H1 (cell line): ENCODE data around the gene RAD23A. TPM values are rescaled to one million over a fixed set of nuclear protein-coding genes. Genes with fewer than 3 reads are reported as not detected.

ENCODE experiments used
- CTCF ChIA-PET: fragments of 300-600 bp; sonication (Branson Sonifier 250); formaldehyde crosslinking; loops from one replicate; lab custom pipeline; 2021; ENCODE audit not compliant: partially characterized antibody; lab: Charles Lee
- POLR2A ChIA-PET: fragments of 300-600 bp; sonication (Branson Sonifier 250); formaldehyde crosslinking; loops from one replicate; lab custom pipeline; 2021; ENCODE audit warnings: inconsistent platforms; ENCODE audit not compliant: partially characterized antibody; lab: Charles Lee
- DNase-seq, 2 experiments: peaks; one replicate each; pipeline versions ENCODE4 v3.0.0 to v3.0.0-alpha.2; 2010 to 2022; ENCODE audit warnings: low spot score in 2 of 2, low read depth in 1 of 2, mixed read lengths in 1 of 2
- FAIRE-seq: peaks from 2 replicates; lab custom pipeline; 2011; peaks lifted over from hg19 to GRCh38; lab: Jason Lieb, UNC
- H2AFZ ChIP-seq: 2 replicates; pipeline ENCODE4 v1.8.1; 2012; ENCODE audit warnings: low read length, inconsistent platforms
- H2AK5ac ChIP-seq: 2 replicates; pipeline ENCODE4 v1.6.1; 2013; ENCODE audit warnings: low read depth, low read length
- H2BK120ac ChIP-seq: replicated peaks from 2 replicates; pipeline ENCODE3; 2013; ENCODE audit warnings: low read depth, low read length, inconsistent platforms
- H2BK12ac ChIP-seq: 2 replicates; pipeline ENCODE4 v1.6.1; 2013; ENCODE audit warnings: low read depth, low read length
- H2BK15ac ChIP-seq: 2 replicates; pipeline ENCODE4 v1.6.1; 2013; ENCODE audit warnings: low read length
- H2BK20ac ChIP-seq: 2 replicates; pipeline ENCODE4 v1.6.1; 2013; ENCODE audit warnings: low read length
- H2BK5ac ChIP-seq: 2 replicates; pipeline ENCODE4 v1.6.1; 2013; ENCODE audit warnings: low read depth, low read length
- H3K14ac ChIP-seq: 2 replicates; pipeline ENCODE4 v1.6.1; 2013; ENCODE audit warnings: inconsistent platforms; ENCODE audit not compliant: insufficient read length
- H3K18ac ChIP-seq: 2 replicates; pipeline ENCODE4 v1.6.1; 2013; ENCODE audit warnings: low read length; ENCODE audit errors: extremely low read depth
- H3K23ac ChIP-seq: 2 replicates; pipeline ENCODE4 v1.6.1; 2013; ENCODE audit warnings: inconsistent platforms; ENCODE audit not compliant: insufficient read length
- H3K23me2 ChIP-seq: 2 replicates; pipeline ENCODE4 v1.6.1; 2013; ENCODE audit warnings: low read depth, low read length
- H3K27ac ChIP-seq: 2 replicates; pipeline ENCODE4 v1.6.1; 2011; ENCODE audit warnings: low read depth, low read length, inconsistent platforms
- H3K27me3 ChIP-seq, 4 experiments: replicated peaks in 1 of 4; 1 replicate in 1 of 4; 2 replicates in 3 of 4; pipeline versions ENCODE4 v1.6.1 to v1.8.1; 2011 to 2013; ENCODE audit warnings: low read length in 3 of 4, mild to moderate bottlenecking in 3 of 4, inconsistent platforms in 2 of 4, mixed read lengths in 2 of 4, moderate library complexity in 1 of 4; ENCODE audit not compliant: control insufficient read depth in 3 of 4, insufficient read depth in 3 of 4; ENCODE audit errors: extremely low read depth in 1 of 4
- H3K36me3 ChIP-seq, 4 experiments: 2 replicates each; pipeline versions ENCODE4 v1.6.1 to v1.8.1; 2011 to 2013; ENCODE audit warnings: mild to moderate bottlenecking in 4 of 4, low read length in 3 of 4, moderate library complexity in 2 of 4, control low read depth in 1 of 4, inconsistent platforms in 1 of 4; ENCODE audit not compliant: insufficient read depth in 4 of 4, control insufficient read depth in 2 of 4
- H3K4ac ChIP-seq: replicated peaks from 2 replicates; pipeline ENCODE3; 2013; ENCODE audit warnings: low read length, low read depth, mixed read lengths, inconsistent platforms; ENCODE audit not compliant: insufficient read length
- H3K4me1 ChIP-seq, 4 experiments: replicated peaks in 1 of 4; 1 replicate in 1 of 4; 2 replicates in 3 of 4; pipeline versions ENCODE4 v1.6.1 to v1.8.1; 2011 to 2013; ENCODE audit warnings: low read length in 3 of 4, inconsistent platforms in 2 of 4, mixed read lengths in 1 of 4; ENCODE audit not compliant: insufficient read depth in 4 of 4, control insufficient read depth in 3 of 4
- H3K4me2 ChIP-seq, 2 experiments: 2 replicates each; pipeline versions ENCODE4 v1.6.1 to v1.8.1; 2011 to 2013; ENCODE audit warnings: low read depth in 2 of 2, low read length in 2 of 2, control low read depth in 1 of 2, inconsistent platforms in 1 of 2, mild to moderate bottlenecking in 1 of 2; ENCODE audit not compliant: insufficient read depth in 1 of 2
- H3K4me3 ChIP-seq, 4 experiments: fragments of 200-600, 300-600 bp in 1 of 4; sonication (generic), shearing (Covaris generic), sonication (Bioruptor Twin) in 1 of 4; 2 replicates each; pipeline versions ENCODE4 v1.5.1 to v1.8.1; 2011 to 2016; ENCODE audit warnings: low read length in 4 of 4, low read depth in 3 of 4, control low read depth in 2 of 4, inconsistent platforms in 2 of 4, mild to moderate bottlenecking in 2 of 4, mixed read lengths in 1 of 4, moderate library complexity in 1 of 4; ENCODE audit not compliant: insufficient read depth in 2 of 4; ENCODE audit errors: extremely low read depth in 1 of 4
- H3K56ac ChIP-seq: replicated peaks from 2 replicates; pipeline ENCODE3; 2013; ENCODE audit warnings: low read depth, mild to moderate bottlenecking, mixed read lengths, low read length, inconsistent platforms; ENCODE audit not compliant: insufficient read length
- H3K79me1 ChIP-seq: 2 replicates; pipeline ENCODE4 v1.6.1; 2013; ENCODE audit warnings: low read depth, low read length, control low read depth
- H3K79me2 ChIP-seq, 2 experiments: 2 replicates each; pipeline versions ENCODE4 v1.6.1 to v1.8.1; 2012 to 2013; ENCODE audit warnings: low read length in 2 of 2, mild to moderate bottlenecking in 2 of 2, inconsistent platforms in 1 of 2; ENCODE audit not compliant: insufficient read depth in 2 of 2, control insufficient read depth in 1 of 2
- H3K9ac ChIP-seq, 4 experiments: replicated peaks in 1 of 4; 1 replicate in 1 of 4; 2 replicates in 3 of 4; pipeline versions ENCODE4 v1.6.1 to v1.8.1; 2011 to 2013; ENCODE audit warnings: low read depth in 3 of 4, low read length in 3 of 4, control low read depth in 2 of 4, mild to moderate bottlenecking in 2 of 4, moderate library complexity in 2 of 4, inconsistent platforms in 1 of 4; ENCODE audit errors: extremely low read depth in 1 of 4
- H3K9me3 ChIP-seq, 2 experiments: 2 replicates each; pipeline versions ENCODE4 v1.6.1 to v1.8.1; 2012 to 2013; ENCODE audit warnings: mild to moderate bottlenecking in 2 of 2, moderate library complexity in 2 of 2, control low read depth in 1 of 2, inconsistent platforms in 1 of 2, low read depth in 1 of 2, low read length in 1 of 2, mixed read lengths in 1 of 2; ENCODE audit not compliant: insufficient read depth in 2 of 2
- H4K20me1 ChIP-seq, 2 experiments: replicated peaks in 1 of 2; 2 replicates each; pipeline versions ENCODE3 to v1.8.1; 2011 to 2013; ENCODE audit warnings: inconsistent platforms in 2 of 2, low read length in 2 of 2, mild to moderate bottlenecking in 1 of 2; ENCODE audit not compliant: insufficient read depth in 2 of 2, control insufficient read depth in 1 of 2
- H4K5ac ChIP-seq: 2 replicates; pipeline ENCODE4 v1.6.1; 2013; ENCODE audit warnings: low read length, low read depth, mixed read lengths, inconsistent platforms; ENCODE audit not compliant: insufficient read length
- H4K8ac ChIP-seq: 2 replicates; pipeline ENCODE4 v1.8.0; 2013; ENCODE audit warnings: mild to moderate bottlenecking, moderate library complexity, low read length, inconsistent platforms; ENCODE audit not compliant: insufficient read depth; ENCODE audit errors: extremely low read depth
- H4K91ac ChIP-seq: replicated peaks from 2 replicates; pipeline ENCODE3; 2013; ENCODE audit warnings: low read length, mixed read lengths, inconsistent platforms; ENCODE audit not compliant: insufficient read length
- HDAC2 ChIP-seq, 2 experiments: fragments of 300-600 bp in 1 of 2; sonication (generic) in 1 of 2; IDR thresholded peaks; 2 replicates each; pipeline ENCODE4 v1.6.1; 2011 to 2012; ENCODE audit warnings: low read depth in 2 of 2, low read length in 2 of 2, mild to moderate bottlenecking in 2 of 2, moderate library complexity in 2 of 2, borderline replicate concordance in 1 of 2, inconsistent platforms in 1 of 2
- SIX5 ChIP-seq: IDR thresholded peaks from 2 replicates; pipeline ENCODE4 v1.6.1; 2011; ENCODE audit warnings: mild to moderate bottlenecking, low read depth, low read length
- WGBS, 2 experiments: shearing (Covaris generic) in 1 of 2; methylation state at CpG; one replicate each; pipeline versions ENCODE4 v1.1.6 to v1.1.7; 2013 to 2015; ENCODE audit warnings: low lambda C conversion rate in 2 of 2, mixed read lengths in 2 of 2, inconsistent platforms in 1 of 2, low coverage in 1 of 2, missing lambda C conversion rate in 1 of 2; ENCODE audit not compliant: insufficient replicate concordance in 2 of 2, insufficient coverage in 1 of 2, insufficient read length in 1 of 2; ENCODE audit errors: extremely low coverage in 1 of 2, missing lambda C conversion rate in 1 of 2; 5-methylcytosine and 5-hydroxymethylcytosine counted together
- polyA plus RNA-seq, 7 experiments: library from polyadenylated mRNA; depleted of rRNA in 3 of 7; stranded (reverse) in 5 of 7; unstranded in 2 of 7; fragments of >200 nt in 5 of 7; fragments of 200-250 nt in 2 of 7; gene quantifications; 1 replicate in 5 of 7; 2 replicates in 1 of 7; 4 replicates in 1 of 7; pipeline versions ENCODE4 v1.2.1 to v1.2.3, GENCODE V29; 2011 to 2013; ENCODE audit warnings: missing spikeins in 2 of 7, mixed read lengths in 2 of 7
- total RNA-seq: library from RNA; stranded (reverse); fragmentation: NEBNext Ultra II Directional; extraction: Animal tissue kit (Norgen Biotek cat#: 25700); gene quantifications from 2 replicates; pipeline ENCODE4 v1.2.1, GENCODE V29; 2021

Gene RAD23A
- total and polyA plus RNA-seq, 2 of the 8 experiments (the other 6 are each of a cell fraction or from before 2014, with no cell fraction given), result 40.0 to 76.1 TPM

DNA sequence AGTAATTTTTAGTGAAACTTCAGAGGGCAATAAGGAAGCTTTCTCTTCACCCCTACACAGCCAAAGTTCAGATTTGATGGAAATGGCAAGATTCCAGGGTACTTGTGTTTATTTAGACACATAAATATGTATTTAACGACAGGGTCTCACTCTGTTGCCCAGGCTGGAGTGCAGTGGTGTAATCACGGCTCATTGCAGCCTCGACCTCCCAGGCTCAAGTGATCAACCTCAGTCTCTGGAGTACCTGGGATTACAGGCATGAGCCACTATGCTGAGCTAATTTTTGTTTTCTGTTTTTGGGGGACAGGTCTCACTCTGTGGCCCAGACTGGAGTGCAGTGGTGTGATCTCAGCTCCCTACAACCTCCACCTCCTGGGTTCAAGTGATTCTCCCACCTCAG, 24.6 kb upstream of the RAD23A start:
- FAIRE-seq (no peak), DNase-seq (no peak)
- Histone ChIP-seq H2BK15ac (no peak overlapping the region), H4K5ac (no peak overlapping the region), H3K56ac (no peak overlapping the region), H3K4ac (no peak overlapping the region), H2BK12ac (no peak overlapping the region), H3K9me3 (peaks cover 2 to 9% of the 10 kb centered on the region in 2 experiments; a peak in 1 of 4 replicates), H3K27me3 (peaks cover 6 to 12% (median 11%) of the 10 kb centered on the region in 4 experiments), H4K91ac (no peak overlapping the region), H3K4me2 (no peak overlapping the region), H4K20me1 (peaks cover 0 to 3% of the 10 kb centered on the region in 2 experiments), H3K9ac (no peak overlapping the region), H2AK5ac (no peak overlapping the region), H3K18ac (no peak overlapping the region), H4K8ac (no peak overlapping the region), H3K79me1 (no peaks in the 10 kb centered on the region), H3K14ac (no peak overlapping the region), H2BK20ac (no peak overlapping the region), H3K4me1 (peaks cover 0 to 2% (median 0%) of the 10 kb centered on the region in 4 experiments; a peak in 1 of 7 replicates), H2AFZ (no peak overlapping the region), H3K79me2 (no peaks in the 10 kb centered on the region), H3K36me3 (peaks cover 18 to 36% (median 28%) of the 10 kb centered on the region in 4 experiments; a peak in 7 of 8 replicates), H2BK5ac (no peak overlapping the region), H2BK120ac (no peak overlapping the region), H3K23ac (no peak overlapping the region), H3K27ac (no peak overlapping the region), H3K23me2 (no peaks in the 10 kb centered on the region), H3K4me3 (no peak overlapping the region)
- TF ChIP-seq HDAC2 (IDR thresholded peaks at IDR 0.05; ENCODE audit: borderline replicate concordance in 1 of 2, low read depth in 2 of 2, low read length in 2 of 2) (no peak), SIX5 (no peak)
- POLR2A ChIA-PET, result interaction anchor here (0.7 to 13.9 kb wide), 15 partner anchors 8 to 48 kb away, joined by 3 to 180 read pairs (median 6); partner anchors contain the start of genes CALR, DNASE2, FARSA and GADD45GIP1
- CTCF ChIA-PET, result interaction anchor here (0.6 kb wide), 1 partner anchor 56 kb away, joined by 5 read pairs; no protein-coding TSS in a partner anchor
- WGBS, 2 experiments, result 93% methylated on average over 3 of the region's 3 CpGs; no CpG with 5 or more reads in 1 of the 2 experiments
